Activated gamma-delta T cell treated with Interleukin-2 at 50 U/mL for 16 hours (primary cell): ENCODE data around the gene AGAP1.

Experiments
- DNase-seq: peaks from one replicate; pipeline ENCODE4 v3.0.0-alpha.2; 2020

The AGAP1 gene

GRCh38 chr2:235493775-235494715, at the start of gene AGAP1:
AGAP1 (plus strand) TSS chr2:235494043.
- no peak for DNase-seq

- no peak for DNase-seq
These were observed 49.7 kb upstream of the AGAP1 start for GRCh38 chr2:235444101-235444597.

GRCh38 chr2:235445116-235445515, 48.7 kb upstream of the AGAP1 start:
- DNase-seq = no peak

GRCh38 chr2:235446082-235446481, 47.8 kb upstream of the AGAP1 start:
- no peak for DNase-seq

GRCh38 chr2:235447210-235447609, 46.6 kb upstream of the AGAP1 start:
- no peak for DNase-seq

GRCh38 chr2:235449568-235449967, 44.3 kb upstream of the AGAP1 start:
- no peak for DNase-seq

- DNase-seq = no peak
These were observed 40.2 kb upstream of the AGAP1 start for GRCh38 chr2:235453605-235454151.

- no peak for DNase-seq
These were observed 35.0 kb upstream of the AGAP1 start for GRCh38 chr2:235458839-235459273.

- DNase-seq = no peak
These were observed 33.2 kb upstream of the AGAP1 start for GRCh38 chr2:235460548-235461047.

- no peak for DNase-seq
These were observed 32.0 kb upstream of the AGAP1 start for GRCh38 chr2:235461763-235462414.

- DNase-seq = no peak
These were observed 31.4 kb upstream of the AGAP1 start for GRCh38 chr2:235462415-235462790.

GRCh38 chr2:235463893-235464292, 29.9 kb upstream of the AGAP1 start:
- no peak for DNase-seq

GRCh38 chr2:235467588-235467987, 26.3 kb upstream of the AGAP1 start:
- DNase-seq = no peak

GRCh38 chr2:235468978-235469655, 24.7 kb upstream of the AGAP1 start:
- DNase-seq = no peak

- no peak for DNase-seq
These were observed 22.6 kb upstream of the AGAP1 start for GRCh38 chr2:235471186-235471747.

GRCh38 chr2:235472443-235472842, 21.4 kb upstream of the AGAP1 start:
- DNase-seq = no peak

GRCh38 chr2:235478609-235479008, 15.2 kb upstream of the AGAP1 start:
- no peak for DNase-seq

- DNase-seq = no peak
These were observed 14.2 kb upstream of the AGAP1 start for GRCh38 chr2:235479604-235480003.

GRCh38 chr2:235480614-235481013, 13.2 kb upstream of the AGAP1 start:
- DNase-seq = no peak

GRCh38 chr2:235483313-235483712, 10.5 kb upstream of the AGAP1 start:
- no peak for DNase-seq

GRCh38 chr2:235485362-235485761, 8.5 kb upstream of the AGAP1 start:
- DNase-seq = no peak

GRCh38 chr2:235486729-235487128, 7.1 kb upstream of the AGAP1 start:
- DNase-seq = no peak

- DNase-seq = no peak
These were observed 3.9 kb upstream of the AGAP1 start for GRCh38 chr2:235489897-235490296.
